ENCODE measurements around the gene HBS1L. TPM values are rescaled to one million over a fixed set of nuclear protein-coding genes. Genes with fewer than 3 reads are reported as not detected.

Gene HBS1L
- total RNA-seq, 4 donors from 2014 or later, result 52.8 to 87.1 (median 70.7) TPM

GRCh38 chr6:135071541-135071940 is 16.9 kb upstream of the HBS1L start:
- no peak for DNase-seq
- no peaks in the 10 kb centered on the region for H3K36me3 ChIP-seq
- no peaks in the 10 kb centered on the region for H3K27me3 ChIP-seq
- H3K9me3 ChIP-seq, result no peaks in the 10 kb centered on the region
- TF ChIP-seq CTCF (IDR thresholded peaks at IDR 0.05) (no peak), POLR2A (IDR thresholded peaks at IDR 0.05) (no peak)
- H3K27ac ChIP-seq, result no peak overlapping the region
- no peaks in the 10 kb centered on the region for H3K4me1 ChIP-seq
- no peak overlapping the region for H3K4me3 ChIP-seq (replicated peaks in 1 of 3)
- intact Hi-C loops (cut with DNase I), result no loop called here

GRCh38 chr6:135067911-135068310 is 13.3 kb upstream of the HBS1L start:
- 89 to 94% methylated on average over 2 of the region's 2 CpGs for WGBS, 2 donors
- Histone ChIP-seq H3K36me3 (no peaks in the 10 kb centered on the region), H3K27me3 (no peaks in the 10 kb centered on the region), H3K9me3 (no peaks in the 10 kb centered on the region), H3K4me3 (replicated peaks in 1 of 3) (no peak overlapping the region), H3K4me1 (no peaks in the 10 kb centered on the region), H3K27ac (no peak overlapping the region)
- DNase-seq, result no peak
- TF ChIP-seq CTCF (IDR thresholded peaks at IDR 0.05), result no peak
- no peak for TF ChIP-seq POLR2A (IDR thresholded peaks at IDR 0.05)
- intact Hi-C loops (cut with DNase I), result no loop called here

GRCh38 chr6:135066806-135067205 is 12.2 kb upstream of the HBS1L start:
- WGBS, 2 donors, result 71 to 81% methylated on average over 3 of the region's 3 CpGs

GRCh38 chr6:135066397-135066796 is 11.8 kb upstream of the HBS1L start:
- H3K27ac ChIP-seq, result no peak overlapping the region
- DNase-seq, result no peak
- no peaks in the 10 kb centered on the region for H3K9me3 ChIP-seq
- 83 to 97% methylated on average over 2 of the region's 2 CpGs for WGBS, 2 donors
- H3K27me3 ChIP-seq, result no peaks in the 10 kb centered on the region
- intact Hi-C loops (cut with DNase I), result no loop called here
- no peaks in the 10 kb centered on the region for H3K4me1 ChIP-seq
- H3K4me3 ChIP-seq (replicated peaks in 1 of 3), result no peak overlapping the region
- TF ChIP-seq CTCF (IDR thresholded peaks at IDR 0.05) (no peak), POLR2A (IDR thresholded peaks at IDR 0.05) (no peak)
- no peaks in the 10 kb centered on the region for H3K36me3 ChIP-seq

More at GRCh38 chr6:135066806-135067205, 12.2 kb upstream of the HBS1L start:
- H3K27me3 ChIP-seq, result no peaks in the 10 kb centered on the region
- DNase-seq, result no peak
- no peaks in the 10 kb centered on the region for H3K4me1 ChIP-seq
- no peaks in the 10 kb centered on the region for H3K36me3 ChIP-seq
- H3K27ac ChIP-seq, result no peak overlapping the region
- H3K9me3 ChIP-seq, result no peaks in the 10 kb centered on the region
- H3K4me3 ChIP-seq (replicated peaks in 1 of 3), result no peak overlapping the region
- intact Hi-C loops (cut with DNase I), result no loop called here
- TF ChIP-seq CTCF (IDR thresholded peaks at IDR 0.05) (no peak), POLR2A (IDR thresholded peaks at IDR 0.05) (no peak)

GRCh38 chr6:135064586-135064985 is 10.0 kb upstream of the HBS1L start:
- no peaks in the 10 kb centered on the region for H3K4me1 ChIP-seq
- H3K36me3 ChIP-seq, result no peaks in the 10 kb centered on the region
- H3K27ac ChIP-seq, result no peak overlapping the region
- no peaks in the 10 kb centered on the region for H3K27me3 ChIP-seq
- no peaks in the 10 kb centered on the region for H3K9me3 ChIP-seq
- TF ChIP-seq CTCF (IDR thresholded peaks at IDR 0.05) (no peak), POLR2A (IDR thresholded peaks at IDR 0.05) (no peak)
- WGBS, 2 donors, result 64 to 83% methylated on average over 1 of the region's 1 CpG
- intact Hi-C loops (cut with DNase I), result no loop called here
- no peak overlapping the region for H3K4me3 ChIP-seq (replicated peaks in 1 of 3)
- DNase-seq, result no peak

All from thyroid gland (tissue), 4 donors.